SKM-1 (cell line): ENCODE measurements around the gene ENAH.
"Not testable (repeated sequence)": the region's sequence is repeated elsewhere in the genome, so short reads cannot be mapped to it uniquely, and the experiment has no call there.

ENCODE experiments used
- DNase-seq: peaks from one replicate; lab custom pipeline; 2025; ENCODE audit not compliant: unreplicated experiment; lab: John Stamatoyannopoulos, UW

Gene ENAH

GRCh38 chr1:225476100-225476511 lies 176.8 kb downstream of the ENAH start:
- DNase-seq, result no peak

- DNase-seq, result peak; percentile 66
Observed at GRCh38 chr1:225474986-225475820, 177.7 kb downstream of the ENAH start.

GRCh38 chr1:225474439-225474985 lies 178.4 kb downstream of the ENAH start:
- no peak for DNase-seq

- DNase-seq, result not testable (repeated sequence)
Observed at GRCh38 chr1:225473676-225474438, 179.1 kb downstream of the ENAH start.

GRCh38 chr1:225473266-225473665 lies 179.7 kb downstream of the ENAH start:
- DNase-seq, result not testable (repeated sequence)

GRCh38 chr1:225471453-225472301 lies 181.2 kb downstream of the ENAH start:
- DNase-seq, result no peak

GRCh38 chr1:225471109-225471452 lies 181.8 kb downstream of the ENAH start:
- DNase-seq, result no peak

GRCh38 chr1:225470211-225471108 lies 182.5 kb downstream of the ENAH start:
- no peak for DNase-seq

- no peak for DNase-seq
Observed at GRCh38 chr1:225469051-225469450, 183.9 kb downstream of the ENAH start.

- DNase-seq, result no peak
Observed at GRCh38 chr1:225468270-225469020, 184.5 kb downstream of the ENAH start.

GRCh38 chr1:225467193-225468020 lies 185.5 kb downstream of the ENAH start:
- DNase-seq, result peak; percentile 97

GRCh38 chr1:225466848-225467192 lies 186.1 kb downstream of the ENAH start:
- no peak for DNase-seq

GRCh38 chr1:225465793-225466517 lies 187.0 kb downstream of the ENAH start:
- DNase-seq, result no peak

GRCh38 chr1:225464851-225465792 lies 187.8 kb downstream of the ENAH start:
- DNase-seq, result no peak

- DNase-seq, result no peak
Observed at GRCh38 chr1:225462714-225463574, 190.0 kb downstream of the ENAH start.

- no peak for DNase-seq
Observed at GRCh38 chr1:225462429-225462713, 190.6 kb downstream of the ENAH start.
